Activated naive CD4-positive, alpha-beta T cell treated with anti-CD3 and anti-CD28 coated beads, Interleukin-2, amount 50 U/mL, for 24 hours (primary cell): ENCODE data around the gene PRSS2.

Experiments used
- H3K27ac Mint-ChIP-seq: one replicate; pipeline ENCODE4 v1.8.0; 2021; ENCODE audit warnings: mild to moderate bottlenecking, mixed read lengths
- H3K27me3 Mint-ChIP-seq: one replicate; pipeline ENCODE4 v1.8.0; 2021; ENCODE audit warnings: mixed read lengths
- H3K36me3 Mint-ChIP-seq: one replicate; pipeline ENCODE4 v1.8.0; 2021; ENCODE audit warnings: mixed read lengths
- H3K4me1 Mint-ChIP-seq: one replicate; pipeline ENCODE4 v1.8.0; 2021; ENCODE audit warnings: mixed read lengths
- H3K4me3 Mint-ChIP-seq: one replicate; pipeline ENCODE4 v1.8.0; 2021; ENCODE audit warnings: mild to moderate bottlenecking, mixed read lengths
- H3K9me3 Mint-ChIP-seq: one replicate; pipeline ENCODE4 v1.8.0; 2021; ENCODE audit warnings: mixed read lengths

Gene PRSS2

DNA sequence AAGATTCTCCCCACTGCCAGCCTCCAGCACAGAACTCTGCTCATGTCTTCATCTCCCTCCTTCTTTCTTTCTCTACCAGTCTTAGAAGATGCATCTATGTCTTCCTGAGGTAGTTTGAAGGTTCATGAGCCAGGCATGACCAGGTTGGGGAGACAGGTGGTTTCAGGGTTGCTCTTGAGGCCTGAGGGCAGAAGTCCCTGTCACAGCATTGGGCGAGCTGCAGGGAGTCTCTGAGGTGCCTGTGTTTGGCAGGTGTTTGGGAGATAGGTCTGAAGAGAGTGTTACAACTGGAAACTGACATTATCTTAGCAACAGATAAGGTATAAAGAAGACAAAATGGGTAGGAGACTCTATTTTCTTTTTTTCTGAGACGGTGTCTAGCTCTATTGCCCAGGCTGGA lies 18.7 kb downstream of the PRSS2 start:
- H3K27me3 Mint-ChIP-seq: no peaks in the 10 kb centered on the region
- peak overlapping the region; percentile 98 for H3K4me3 Mint-ChIP-seq
- H3K4me1 Mint-ChIP-seq: peaks cover 30% of the 10 kb centered on the region
- H3K27ac Mint-ChIP-seq: peak overlapping the region; percentile 99
- peaks cover 44% of the 10 kb centered on the region for H3K36me3 Mint-ChIP-seq
- H3K9me3 Mint-ChIP-seq: no peaks in the 10 kb centered on the region

DNA sequence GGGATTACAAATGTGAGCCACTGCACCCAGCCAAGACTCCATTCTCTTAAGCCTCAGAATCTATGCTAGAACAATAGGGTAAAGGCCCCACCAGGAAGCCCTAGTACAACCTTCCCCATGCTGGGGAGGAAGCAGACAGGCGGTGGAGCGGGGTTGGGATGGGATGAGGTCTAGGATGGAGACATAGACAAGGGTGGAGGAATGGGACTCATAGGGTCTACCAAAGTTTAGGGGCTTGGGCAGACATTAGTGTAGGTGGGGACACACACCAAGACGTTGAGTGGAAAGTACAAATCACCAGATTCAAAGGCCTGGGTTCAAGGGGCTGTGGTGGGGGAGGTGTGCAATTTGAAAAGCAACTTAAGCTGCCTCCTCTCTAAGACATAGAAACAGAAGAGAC lies 19.3 kb downstream of the PRSS2 start:
- peak overlapping the region; percentile 99 for H3K27ac Mint-ChIP-seq
- H3K9me3 Mint-ChIP-seq: no peaks in the 10 kb centered on the region
- H3K27me3 Mint-ChIP-seq: no peaks in the 10 kb centered on the region
- peak overlapping the region; percentile 98 for H3K4me3 Mint-ChIP-seq
- H3K4me1 Mint-ChIP-seq: peaks cover 36% of the 10 kb centered on the region
- peaks cover 44% of the 10 kb centered on the region for H3K36me3 Mint-ChIP-seq

DNA sequence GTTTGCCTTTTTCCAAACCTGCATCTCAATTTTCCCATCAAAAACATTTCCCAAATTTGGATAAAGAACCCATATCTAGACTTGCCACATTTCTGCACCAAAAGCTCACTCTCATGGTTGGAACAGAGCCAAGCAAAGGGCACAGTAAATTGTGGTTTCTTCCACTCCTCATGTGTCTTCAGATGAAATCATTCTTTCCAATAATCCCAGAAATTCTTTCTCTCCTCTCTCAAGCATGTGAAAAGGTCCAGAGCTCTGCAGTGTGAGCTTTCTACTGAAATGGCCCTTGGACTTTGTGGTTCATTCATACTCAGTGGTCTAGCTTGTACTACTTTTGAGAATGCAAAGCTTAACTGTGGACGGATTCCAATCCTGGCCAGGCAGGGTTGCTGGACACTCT lies 19.8 kb downstream of the PRSS2 start:
- peaks cover 44% of the 10 kb centered on the region for H3K36me3 Mint-ChIP-seq
- H3K4me1 Mint-ChIP-seq: peaks cover 34% of the 10 kb centered on the region
- H3K9me3 Mint-ChIP-seq: no peaks in the 10 kb centered on the region
- H3K27ac Mint-ChIP-seq: peak overlapping the region; percentile 99
- no peaks in the 10 kb centered on the region for H3K27me3 Mint-ChIP-seq
- peak overlapping the region; percentile 98 for H3K4me3 Mint-ChIP-seq

- Mint-ChIP-seq H3K27me3 (no peaks in the 10 kb centered on the region), H3K36me3 (peaks cover 45% of the 10 kb centered on the region), H3K27ac (peak overlapping the region; percentile 99), H3K4me3 (peak overlapping the region; percentile 98), H3K4me1 (peaks cover 33% of the 10 kb centered on the region), H3K9me3 (no peaks in the 10 kb centered on the region)
Observed at GRCh38 chr7:142791502-142791901, 20.7 kb downstream of the PRSS2 start.

- peak overlapping the region; percentile 98 for H3K27ac Mint-ChIP-seq
- no peaks in the 10 kb centered on the region for H3K9me3 Mint-ChIP-seq
Observed at GRCh38 chr7:142792129-142792528, 21.4 kb downstream of the PRSS2 start.

GRCh38 chr7:142792593-142792992 lies 21.8 kb downstream of the PRSS2 start:
- Mint-ChIP-seq H3K27ac (peak overlapping the region; percentile 98), H3K9me3 (no peaks in the 10 kb centered on the region), H3K36me3 (peaks cover 45% of the 10 kb centered on the region), H3K27me3 (no peaks in the 10 kb centered on the region), H3K4me3 (peak overlapping the region; percentile 98), H3K4me1 (peaks cover 33% of the 10 kb centered on the region)

More at GRCh38 chr7:142792129-142792528, 21.4 kb downstream of the PRSS2 start:
- Mint-ChIP-seq H3K4me3 (peak overlapping the region; percentile 98), H3K36me3 (peaks cover 46% of the 10 kb centered on the region), H3K27me3 (no peaks in the 10 kb centered on the region), H3K4me1 (peaks cover 33% of the 10 kb centered on the region)

DNA sequence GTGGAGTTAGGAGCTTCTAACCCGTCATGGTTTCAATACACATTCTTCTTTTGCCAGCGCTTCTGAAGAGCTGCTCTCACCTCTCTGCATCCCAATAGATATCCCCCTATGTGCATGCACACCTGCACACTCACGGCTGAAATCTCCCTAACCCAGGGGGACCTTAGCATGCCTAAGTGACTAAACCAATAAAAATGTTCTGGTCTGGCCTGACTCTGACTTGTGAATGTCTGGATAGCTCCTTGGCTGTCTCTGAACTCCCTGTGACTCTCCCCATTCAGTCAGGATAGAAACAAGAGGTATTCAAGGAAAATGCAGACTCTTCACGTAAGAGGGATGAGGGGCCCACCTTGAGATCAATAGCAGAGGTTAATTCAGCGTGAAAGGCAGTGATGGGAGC lies 22.4 kb downstream of the PRSS2 start:
- Mint-ChIP-seq H3K27ac (peak overlapping the region; percentile 98), H3K4me3 (peak overlapping the region; percentile 98), H3K4me1 (peaks cover 33% of the 10 kb centered on the region)

GRCh38 chr7:142795339-142795863 lies 24.6 kb downstream of the PRSS2 start:
- Mint-ChIP-seq H3K27me3 (no peaks in the 10 kb centered on the region), H3K4me3 (peak overlapping the region; percentile 98), H3K9me3 (no peaks in the 10 kb centered on the region), H3K4me1 (peaks cover 48% of the 10 kb centered on the region), H3K27ac (peak overlapping the region; percentile 99), H3K36me3 (peaks cover 47% of the 10 kb centered on the region)

More for the DNA sequence above, 22.4 kb downstream of the PRSS2 start:
- no peaks in the 10 kb centered on the region for H3K27me3 Mint-ChIP-seq
- H3K9me3 Mint-ChIP-seq: no peaks in the 10 kb centered on the region
- peaks cover 44% of the 10 kb centered on the region for H3K36me3 Mint-ChIP-seq

DNA sequence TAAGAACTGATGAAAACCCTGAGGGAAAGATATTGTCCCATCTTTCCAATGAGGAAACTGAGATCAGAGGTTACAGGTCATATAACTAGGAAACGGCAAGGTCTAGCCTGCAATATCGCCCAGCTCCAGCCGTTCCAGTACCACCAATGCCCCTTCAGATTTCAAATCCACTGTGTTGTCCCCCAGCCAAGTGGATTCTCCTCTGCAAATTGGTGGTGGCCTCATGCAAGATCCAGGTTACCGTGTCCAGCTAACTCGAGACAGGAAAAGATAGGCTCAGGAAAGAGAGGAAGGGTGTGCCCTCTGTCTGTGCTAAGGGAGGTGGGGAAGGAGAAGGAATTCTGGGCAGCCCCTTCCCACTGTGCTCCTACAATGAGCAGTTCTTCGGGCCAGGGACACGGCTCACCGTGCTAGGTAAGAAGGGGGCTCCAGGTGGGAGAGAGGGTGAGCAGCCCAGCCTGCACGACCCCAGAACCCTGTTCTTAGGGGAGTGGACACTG lies 25.3 kb downstream of the PRSS2 start:
- H3K27ac Mint-ChIP-seq: peak overlapping the region; percentile 99
- peaks cover 55% of the 10 kb centered on the region for H3K4me1 Mint-ChIP-seq
- H3K4me3 Mint-ChIP-seq: peak overlapping the region; percentile 98
- H3K9me3 Mint-ChIP-seq: no peaks in the 10 kb centered on the region
- H3K27me3 Mint-ChIP-seq: no peaks in the 10 kb centered on the region
- peaks cover 48% of the 10 kb centered on the region for H3K36me3 Mint-ChIP-seq

GRCh38 chr7:142796501-142797390 lies 26.0 kb downstream of the PRSS2 start:
- Mint-ChIP-seq H3K9me3 (no peaks in the 10 kb centered on the region), H3K4me1 (peaks cover 56% of the 10 kb centered on the region), H3K36me3 (peaks cover 51% of the 10 kb centered on the region), H3K4me3 (peak overlapping the region; percentile 98), H3K27ac (peak overlapping the region; percentile 99), H3K27me3 (no peaks in the 10 kb centered on the region)

GRCh38 chr7:142797391-142798377 lies 26.9 kb downstream of the PRSS2 start:
- H3K27me3 Mint-ChIP-seq: no peaks in the 10 kb centered on the region
- no peaks in the 10 kb centered on the region for H3K9me3 Mint-ChIP-seq
- peak overlapping the region; percentile 99 for H3K27ac Mint-ChIP-seq
- peak overlapping the region; percentile 98 for H3K4me3 Mint-ChIP-seq
- H3K36me3 Mint-ChIP-seq: peaks cover 57% of the 10 kb centered on the region
- peaks cover 60% of the 10 kb centered on the region for H3K4me1 Mint-ChIP-seq

- no peaks in the 10 kb centered on the region for H3K27me3 Mint-ChIP-seq
- H3K9me3 Mint-ChIP-seq: peaks cover 5% of the 10 kb centered on the region
- peak overlapping the region; percentile 99 for H3K27ac Mint-ChIP-seq
- peaks cover 60% of the 10 kb centered on the region for H3K4me1 Mint-ChIP-seq
- peaks cover 57% of the 10 kb centered on the region for H3K36me3 Mint-ChIP-seq
- peak overlapping the region; percentile 98 for H3K4me3 Mint-ChIP-seq
Observed at GRCh38 chr7:142798451-142799436, 28.0 kb downstream of the PRSS2 start.

DNA sequence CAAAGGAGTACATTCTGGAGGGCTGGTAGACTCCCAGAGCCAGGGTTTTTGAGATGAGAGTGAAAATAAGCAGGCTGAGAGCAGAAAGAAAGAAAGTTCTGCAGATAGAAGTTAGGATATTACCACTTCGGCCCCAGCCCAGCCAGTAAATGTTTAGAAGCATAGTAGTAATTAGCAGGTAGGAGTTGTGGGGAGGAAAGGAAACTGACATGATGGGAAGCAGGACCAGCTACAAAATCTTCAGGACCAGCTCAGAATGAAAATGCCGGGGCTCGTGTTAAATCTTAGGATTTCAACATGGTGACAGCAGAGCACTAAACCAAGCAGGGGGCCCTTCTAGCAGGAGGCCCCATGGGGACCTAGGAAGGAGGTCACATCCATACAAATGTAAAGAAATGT lies 28.7 kb downstream of the PRSS2 start:
- H3K9me3 Mint-ChIP-seq: peaks cover 5% of the 10 kb centered on the region
- no peaks in the 10 kb centered on the region for H3K27me3 Mint-ChIP-seq
- peak overlapping the region; percentile 98 for H3K4me3 Mint-ChIP-seq
- H3K36me3 Mint-ChIP-seq: peaks cover 59% of the 10 kb centered on the region
- H3K27ac Mint-ChIP-seq: peak overlapping the region; percentile 99
- peaks cover 60% of the 10 kb centered on the region for H3K4me1 Mint-ChIP-seq

DNA sequence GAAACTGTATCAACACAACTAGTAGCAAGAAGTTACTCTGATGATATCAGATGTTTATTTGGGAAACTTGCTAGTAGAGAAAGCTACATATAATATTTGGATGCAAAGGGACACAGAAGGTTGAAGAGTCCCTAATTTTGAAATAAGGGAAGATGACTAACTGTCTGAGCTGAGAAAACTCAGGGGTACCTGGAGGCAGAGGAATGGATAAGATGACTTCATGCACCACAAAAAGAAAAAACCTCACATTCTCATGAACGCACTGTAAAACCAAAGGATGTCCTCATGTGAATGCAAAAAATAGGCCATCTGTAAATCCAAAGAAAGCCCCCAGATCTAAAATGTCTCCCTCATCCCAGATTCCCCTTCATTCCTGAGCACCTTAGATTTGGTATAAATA lies 29.3 kb downstream of the PRSS2 start:
- Mint-ChIP-seq H3K27ac (peak overlapping the region; percentile 99), H3K4me3 (peak overlapping the region; percentile 98), H3K36me3 (peaks cover 65% of the 10 kb centered on the region), H3K9me3 (peaks cover 5% of the 10 kb centered on the region), H3K27me3 (no peaks in the 10 kb centered on the region), H3K4me1 (peaks cover 60% of the 10 kb centered on the region)
